Osteoblast (primary cell): ENCODE results near the gene AOC2. TPM values are rescaled to one million over a fixed set of nuclear protein-coding genes. Genes with fewer than 3 reads are reported as not detected.

Experiments used
- DNase-seq: peaks from one replicate; pipeline ENCODE4 v3.0.0; 2011; ENCODE audit warnings: low spot score, mixed read lengths; ENCODE audit not compliant: insufficient read length; ENCODE audit errors: missing footprints
- H2AFZ ChIP-seq: 2 replicates; pipeline ENCODE4 v1.6.0; 2011; ENCODE audit warnings: mild to moderate bottlenecking, low read length
- H3K27ac ChIP-seq: 2 replicates; pipeline ENCODE4 v1.5.1; 2011; ENCODE audit warnings: mild to moderate bottlenecking, low read depth, low read length, moderate library complexity
- H3K27me3 ChIP-seq: 2 replicates; pipeline ENCODE4 v1.6.0; 2012; ENCODE audit warnings: mild to moderate bottlenecking, control low read depth, inconsistent platforms, low read length, moderate library complexity; ENCODE audit not compliant: insufficient read depth
- H3K36me3 ChIP-seq: 2 replicates; pipeline ENCODE4 v1.5.1; 2011; ENCODE audit warnings: mild to moderate bottlenecking, low read length, control low read depth, moderate library complexity; ENCODE audit not compliant: insufficient read depth
- H3K4me1 ChIP-seq: 2 replicates; pipeline ENCODE4 v1.5.1; 2011; ENCODE audit warnings: mild to moderate bottlenecking, low read length, control low read depth, moderate library complexity; ENCODE audit not compliant: insufficient read depth
- H3K4me2 ChIP-seq: 2 replicates; pipeline ENCODE4 v1.6.0; 2011; ENCODE audit warnings: mild to moderate bottlenecking, low read length; ENCODE audit not compliant: insufficient read depth
- H3K4me3 ChIP-seq: fragments of 200-600 bp; sonication (generic); 3 replicates; pipeline ENCODE4 v1.5.1; 2012; ENCODE audit warnings: mild to moderate bottlenecking, low read length, inconsistent platforms; ENCODE audit not compliant: insufficient read depth
- H3K79me2 ChIP-seq: 2 replicates; pipeline ENCODE4 v1.6.0; 2012; ENCODE audit warnings: mild to moderate bottlenecking, low read length, control low read depth, inconsistent platforms; ENCODE audit not compliant: insufficient read depth
- H3K9me3 ChIP-seq: 2 replicates; pipeline ENCODE4 v1.5.1; 2011; ENCODE audit warnings: low read depth, low read length, control low read depth
- H4K20me1 ChIP-seq: 2 replicates; pipeline ENCODE4 v1.6.0; 2012; ENCODE audit warnings: mild to moderate bottlenecking, low read length, control low read depth; ENCODE audit not compliant: insufficient read depth
- CTCF ChIP-seq: IDR thresholded peaks from 2 replicates; pipeline ENCODE4 v1.5.1; 2011; ENCODE audit warnings: mild to moderate bottlenecking, low read depth, low read length, moderate library complexity; ENCODE audit errors: extremely low read depth
- total RNA-seq: library from RNA; depleted of rRNA; stranded (reverse); fragments of >200 nt; gene quantifications from 2 replicates; pipeline ENCODE4 v1.2.3, GENCODE V29; 2012

The AOC2 gene
- total RNA-seq, 1 donor: 0.72 TPM

GRCh38 chr17:42803074-42803883, 41.1 kb upstream of the AOC2 start:
- Histone ChIP-seq H2AFZ (no peak overlapping the region), H3K27ac (no peak overlapping the region), H3K79me2 (peaks cover 2% of the 10 kb centered on the region), H3K27me3 (no peaks in the 10 kb centered on the region), H3K4me3 (no peak overlapping the region), H3K9me3 (no peaks in the 10 kb centered on the region), H3K36me3 (no peaks in the 10 kb centered on the region), H3K4me2 (no peak overlapping the region), H3K4me1 (peaks cover 3% of the 10 kb centered on the region), H4K20me1 (peaks cover 2% of the 10 kb centered on the region)
- no peak for TF ChIP-seq CTCF
- no peak for DNase-seq

GRCh38 chr17:42804918-42805367, 39.4 kb upstream of the AOC2 start:
- H4K20me1 ChIP-seq: peaks cover 2% of the 10 kb centered on the region
- no peak for DNase-seq
- no peak overlapping the region for H3K27ac ChIP-seq
- H3K27me3 ChIP-seq: no peaks in the 10 kb centered on the region
- no peaks in the 10 kb centered on the region for H3K79me2 ChIP-seq
- no peaks in the 10 kb centered on the region for H3K9me3 ChIP-seq
- TF ChIP-seq CTCF: no peak
- H3K36me3 ChIP-seq: no peaks in the 10 kb centered on the region
- no peak overlapping the region for H3K4me3 ChIP-seq
- H2AFZ ChIP-seq: no peak overlapping the region
- peaks cover 11% of the 10 kb centered on the region for H3K4me1 ChIP-seq
- no peak overlapping the region for H3K4me2 ChIP-seq

GRCh38 chr17:42806249-42806648, 38.1 kb upstream of the AOC2 start:
- no peaks in the 10 kb centered on the region for H3K79me2 ChIP-seq
- no peak for DNase-seq
- H3K27ac ChIP-seq: no peak overlapping the region
- H3K4me3 ChIP-seq: no peak overlapping the region
- H3K4me1 ChIP-seq: peaks cover 11% of the 10 kb centered on the region
- no peaks in the 10 kb centered on the region for H3K9me3 ChIP-seq
- H3K36me3 ChIP-seq: peaks cover 12% of the 10 kb centered on the region
- peaks cover 2% of the 10 kb centered on the region for H4K20me1 ChIP-seq
- no peaks in the 10 kb centered on the region for H3K27me3 ChIP-seq
- TF ChIP-seq CTCF: no peak
- no peak overlapping the region for H3K4me2 ChIP-seq
- no peak overlapping the region for H2AFZ ChIP-seq

- no peak for TF ChIP-seq CTCF
- DNase-seq: peak; percentile 94
- H3K4me1 ChIP-seq: peaks cover 15% of the 10 kb centered on the region
- no peaks in the 10 kb centered on the region for H3K9me3 ChIP-seq
- H3K27me3 ChIP-seq: no peaks in the 10 kb centered on the region
- no peaks in the 10 kb centered on the region for H3K79me2 ChIP-seq
- peak overlapping the region; percentile 44 for H3K27ac ChIP-seq
- H4K20me1 ChIP-seq: peaks cover 2% of the 10 kb centered on the region
- H3K4me2 ChIP-seq: no peak overlapping the region
- H3K4me3 ChIP-seq: no peak overlapping the region
- peaks cover 29% of the 10 kb centered on the region for H3K36me3 ChIP-seq
- H2AFZ ChIP-seq: no peak overlapping the region
Observed at GRCh38 chr17:42809250-42809649, 35.1 kb upstream of the AOC2 start.
